ENCODE measurements around the gene C17orf100.

- TF ChIP-seq POLR2AphosphoS5 (IDR thresholded peaks at IDR 0.05; ENCODE audit: borderline replicate concordance, low read depth, low read length) (no peak), FOXP2 (optimal IDR thresholded peaks at IDR 0.05; ENCODE audit: control extremely low read depth, extremely low read length, insufficient read depth) (no peak), EZH2 (IDR thresholded peaks at IDR 0.05) (no peak)
These were observed 46.4 kb upstream of the C17orf100 start for GRCh38 chr17:6605142-6605541.

Data from SK-N-MC (cell line).